Fibroblast of pulmonary artery (primary cell): ENCODE measurements around the gene STK10.

Source experiments
- DNase-seq: peaks from one replicate; pipeline ENCODE4 v3.0.0-alpha.2; 2010; ENCODE audit warnings: low read depth
- H3K4me3 ChIP-seq: replicated peaks from 2 replicates; pipeline ENCODE4 v1.5.1; 2011; ENCODE audit warnings: low read depth, mild to moderate bottlenecking, control low read depth, low read length, moderate library complexity
- CTCF ChIP-seq: IDR thresholded peaks from 2 replicates; pipeline ENCODE4 v1.5.1; 2011; ENCODE audit warnings: mild to moderate bottlenecking, control low read depth, low read length, inconsistent platforms; ENCODE audit errors: missing control alignments

The STK10 gene

GRCh38 chr5:172171118-172171517 is 16.9 kb downstream of the STK10 start:
- no peak for TF ChIP-seq CTCF
- no peak overlapping the region for H3K4me3 ChIP-seq
- no peak for DNase-seq

- no peak for DNase-seq
- H3K4me3 ChIP-seq = no peak overlapping the region
- no peak for TF ChIP-seq CTCF
These were observed 17.7 kb downstream of the STK10 start for GRCh38 chr5:172170251-172170701.

GRCh38 chr5:172169216-172169615 is 18.8 kb downstream of the STK10 start:
- TF ChIP-seq CTCF = no peak
- no peak for DNase-seq
- no peak overlapping the region for H3K4me3 ChIP-seq

GRCh38 chr5:172168311-172168710 is 19.7 kb downstream of the STK10 start:
- DNase-seq = no peak
- no peak overlapping the region for H3K4me3 ChIP-seq
- no peak for TF ChIP-seq CTCF

- no peak for DNase-seq
- TF ChIP-seq CTCF = no peak
These were observed 20.1 kb downstream of the STK10 start for GRCh38 chr5:172167895-172168294.

GRCh38 chr5:172166030-172166826 is 21.8 kb downstream of the STK10 start:
- no peak for TF ChIP-seq CTCF
- DNase-seq = no peak
- H3K4me3 ChIP-seq = no peak overlapping the region

More at GRCh38 chr5:172167895-172168294, 20.1 kb downstream of the STK10 start:
- H3K4me3 ChIP-seq = no peak overlapping the region

GRCh38 chr5:172165465-172165864 is 22.6 kb downstream of the STK10 start:
- no peak overlapping the region for H3K4me3 ChIP-seq
- DNase-seq = no peak
- no peak for TF ChIP-seq CTCF
